ENCODE data around the gene OCIAD2.
"Not testable (repeated sequence)": the region's sequence is repeated elsewhere in the genome, so short reads cannot be mapped to it uniquely, and the experiment has no call there.

Gene OCIAD2

DNA sequence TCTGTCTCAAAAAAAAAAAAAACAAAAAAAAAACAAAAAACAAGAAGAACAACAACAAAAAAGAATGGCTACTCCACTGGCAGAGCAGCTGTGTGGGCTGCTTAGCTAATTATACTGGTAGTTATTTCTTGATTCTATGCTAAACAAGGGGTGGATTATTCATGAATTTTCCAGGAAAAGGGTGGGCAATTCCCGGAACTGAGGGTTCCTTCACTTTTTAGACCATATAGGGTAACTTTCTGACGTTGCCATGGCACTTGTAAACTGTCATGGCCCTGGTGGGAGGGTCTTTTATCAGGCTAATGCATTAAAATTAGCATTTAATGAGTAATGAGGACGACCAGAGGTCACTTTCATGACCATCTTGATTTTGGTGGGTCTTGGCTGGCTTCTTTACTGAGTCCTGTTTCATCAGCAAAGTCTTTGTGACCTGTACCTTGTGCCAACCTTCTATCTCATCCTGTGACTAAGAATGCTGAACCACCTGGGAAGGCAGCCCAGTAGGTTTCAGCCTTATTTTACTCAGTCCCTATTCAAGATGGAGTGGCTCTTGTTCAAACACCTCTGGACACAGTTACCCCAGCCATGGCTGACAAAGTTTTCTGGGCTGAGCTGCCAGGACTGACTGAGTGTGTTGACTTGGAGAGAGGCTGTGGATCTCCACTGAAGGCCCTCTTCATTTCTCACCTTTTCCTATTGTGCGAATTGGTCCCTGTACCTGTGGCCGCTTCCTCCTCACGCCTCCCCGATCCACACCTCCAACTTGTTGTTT lies 1.3 kb upstream of the OCIAD2 start:
- no peak for DNase-seq (ENCODE audit: low read depth, low spot score)

DNA sequence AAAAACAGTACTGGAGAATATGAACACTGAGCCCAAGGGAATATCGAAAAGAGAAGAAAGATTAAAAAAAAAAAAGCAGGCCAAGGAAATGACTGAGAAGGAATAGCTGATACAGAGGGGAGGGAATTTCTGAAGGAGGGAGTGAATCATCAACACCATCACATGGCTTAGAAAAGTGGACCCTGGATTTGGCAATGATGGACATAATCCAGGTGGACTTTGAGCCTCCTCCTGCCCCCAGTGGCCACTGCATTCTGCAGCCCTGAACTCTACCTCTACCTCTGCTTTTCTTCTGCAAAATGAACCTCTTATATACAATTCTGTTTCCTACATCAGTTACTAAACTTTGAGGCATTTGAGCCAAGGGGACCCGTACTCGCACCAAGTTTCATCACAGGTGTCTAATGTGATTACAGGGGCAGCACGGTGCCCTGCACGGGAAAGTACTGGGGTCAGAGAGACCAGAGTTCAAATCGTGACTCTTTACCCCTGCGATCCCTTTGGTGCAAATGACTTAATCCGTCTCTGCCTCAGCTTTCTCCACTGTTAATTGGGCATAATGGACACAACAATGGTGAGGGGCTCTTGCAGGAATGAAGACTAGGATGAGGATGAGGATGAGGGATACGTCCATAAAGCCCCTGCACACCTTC lies 1.1 kb downstream of the OCIAD2 start:
- no peak for DNase-seq (ENCODE audit: low read depth, low spot score)

DNA sequence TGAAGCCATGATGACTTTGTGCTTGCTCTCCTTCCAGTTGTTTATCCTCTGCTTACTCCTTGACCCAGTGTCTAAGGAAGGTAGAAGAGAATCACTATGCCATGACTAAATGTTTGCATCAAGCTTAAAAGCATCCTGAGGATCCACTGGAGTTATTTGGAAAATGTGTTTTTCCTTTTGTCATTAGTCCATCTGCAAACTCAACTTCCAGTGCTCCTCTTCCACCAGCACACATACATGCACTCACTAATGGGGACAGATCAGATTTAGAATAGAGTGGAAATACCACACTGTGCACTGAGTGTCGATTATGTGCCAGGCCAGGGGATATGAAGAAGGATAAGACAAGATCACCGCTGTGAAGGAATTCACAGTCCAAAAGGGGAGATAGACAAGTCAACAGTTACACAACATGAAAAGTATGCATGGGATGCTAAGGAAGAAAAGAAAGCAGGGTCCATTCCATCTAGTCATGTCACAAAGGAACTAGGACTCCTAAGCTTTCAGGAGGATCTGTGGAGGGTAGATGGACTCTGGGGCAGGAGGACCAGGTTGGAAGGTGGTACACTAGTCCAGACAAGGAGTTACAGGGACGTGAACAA lies 1.9 kb downstream of the OCIAD2 start:
- DNase-seq (ENCODE audit: low read depth, low spot score), result no peak

DNA sequence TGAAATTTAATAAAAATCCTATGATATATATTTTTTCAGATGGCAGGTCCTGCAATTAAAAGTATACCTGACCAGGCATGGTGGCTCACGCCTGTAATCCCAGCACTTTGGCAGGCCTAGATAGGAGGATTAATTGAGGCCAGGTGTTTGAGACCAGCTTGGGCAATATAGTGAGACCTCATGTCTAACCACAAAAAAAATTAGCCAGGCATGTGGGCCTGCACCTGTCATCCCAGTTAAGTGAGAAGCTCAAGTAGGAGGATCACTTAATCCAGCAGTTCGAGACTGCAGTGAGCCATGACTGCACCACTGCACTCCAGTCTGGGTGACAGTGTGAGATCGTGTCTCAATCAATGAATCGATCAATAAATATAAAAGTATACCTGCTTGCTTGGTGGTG lies 2.5 kb downstream of the OCIAD2 start:
- no peak for DNase-seq (ENCODE audit: low read depth, low spot score)

DNA sequence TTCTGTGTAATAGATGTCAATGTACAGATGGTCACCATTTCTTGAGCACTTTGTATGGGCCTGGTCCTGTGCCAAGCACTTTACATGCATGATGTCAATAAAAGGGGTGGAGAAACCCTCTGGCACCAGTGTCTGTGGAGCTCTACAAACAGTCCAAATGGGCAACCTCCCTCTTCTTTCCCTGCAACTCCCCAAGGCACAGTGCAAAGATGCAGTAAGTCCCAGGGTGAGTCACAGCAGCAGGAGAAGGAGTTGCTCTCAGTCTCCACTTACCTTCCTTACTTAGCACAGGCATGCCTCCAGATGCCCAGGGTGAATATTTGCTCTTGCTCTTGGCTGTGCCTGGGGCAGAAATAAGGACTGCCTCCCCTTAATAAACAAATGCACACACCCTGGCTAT lies 4.3 kb downstream of the OCIAD2 start:
- DNase-seq (ENCODE audit: low read depth, low spot score), result no peak

DNA sequence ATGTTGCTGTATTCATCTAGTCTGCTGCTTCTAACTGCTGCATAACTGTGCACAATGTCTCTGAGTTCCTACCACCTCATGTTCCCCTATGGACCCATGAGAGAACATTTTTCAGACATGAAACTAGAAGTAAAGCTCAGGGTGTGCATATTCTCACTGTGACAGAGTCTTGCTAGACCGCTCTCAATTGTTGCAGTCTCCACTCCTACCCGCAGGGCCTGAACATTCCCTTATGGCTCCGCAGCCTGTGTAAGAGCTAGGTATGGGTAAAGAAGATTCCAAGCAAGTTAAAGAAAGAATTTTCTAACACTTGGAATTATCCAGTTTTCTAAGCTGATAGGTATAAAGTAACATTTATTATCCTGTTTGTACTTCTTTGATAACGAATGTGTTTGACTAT lies 5.4 kb downstream of the OCIAD2 start:
- DNase-seq (ENCODE audit: low read depth, low spot score), result no peak

DNA sequence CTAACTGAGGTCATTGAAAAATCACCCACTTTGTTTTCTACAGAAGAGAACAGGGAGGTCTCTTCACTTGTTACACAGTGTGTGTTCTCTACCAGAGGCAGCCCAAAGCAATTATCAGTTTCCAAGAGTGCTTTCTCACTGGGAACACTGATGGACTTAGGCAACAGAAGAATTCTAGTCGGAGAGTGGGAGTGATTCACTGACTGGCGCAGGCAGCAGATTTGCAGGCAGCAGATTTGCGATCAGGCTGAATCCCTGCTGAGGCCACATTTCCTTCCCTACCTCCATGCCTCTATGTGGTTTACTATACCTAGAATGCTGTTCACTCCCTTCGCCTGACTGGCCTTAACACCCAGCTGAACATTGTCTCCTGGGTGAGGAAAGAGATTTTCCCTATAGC lies 6.6 kb downstream of the OCIAD2 start:
- no peak for DNase-seq (ENCODE audit: low read depth, low spot score)

DNA sequence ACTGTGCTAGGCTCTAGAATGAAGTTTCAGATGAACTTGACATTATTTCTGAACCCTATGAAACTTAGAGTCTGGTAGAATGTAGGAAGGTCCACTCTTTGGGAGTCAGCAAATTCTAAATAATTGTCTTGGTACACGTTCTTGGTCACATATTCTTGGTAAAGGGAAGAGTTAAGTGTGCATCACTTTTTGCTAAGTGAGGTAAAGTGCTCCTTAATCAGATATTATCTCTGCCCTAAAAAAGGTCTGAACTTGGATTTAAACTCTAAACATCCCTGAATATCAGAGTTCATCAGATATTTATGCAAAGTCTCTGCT lies 7.2 kb downstream of the OCIAD2 start:
- DNase-seq (ENCODE audit: low read depth, low spot score), result no peak

DNA sequence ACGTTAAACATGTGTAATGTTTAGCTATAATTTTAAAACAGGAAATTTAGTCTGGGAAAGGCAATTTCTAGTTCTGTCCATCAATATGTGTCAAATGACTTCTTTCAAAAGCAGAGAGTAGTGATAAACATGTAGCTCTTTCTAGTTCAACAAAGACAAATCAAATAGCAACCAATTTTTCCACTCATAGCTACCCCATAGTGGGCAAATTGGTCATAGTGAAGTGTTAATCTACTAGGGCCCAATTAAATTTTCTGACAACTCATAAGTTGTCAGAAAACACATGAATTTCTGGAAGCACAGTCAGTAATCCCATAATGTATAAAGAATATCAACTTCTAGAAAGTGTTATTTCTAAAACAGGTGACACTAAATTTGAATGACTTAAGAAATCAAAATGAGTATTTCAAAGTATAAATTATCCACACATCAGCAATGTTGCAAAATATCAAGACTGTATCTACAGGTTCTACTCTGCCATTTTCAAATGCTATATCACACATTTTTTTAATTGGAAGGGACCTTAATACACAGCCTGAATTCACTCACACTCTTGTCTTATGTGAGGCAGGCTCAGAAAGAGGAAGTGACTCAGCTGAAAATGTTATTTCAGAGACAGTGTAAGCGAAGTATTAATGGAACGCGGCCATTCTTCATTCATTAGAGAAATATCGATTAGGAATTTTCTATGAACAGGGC lies 7.7 kb downstream of the OCIAD2 start:
- no peak for DNase-seq (ENCODE audit: low read depth, low spot score)

DNA sequence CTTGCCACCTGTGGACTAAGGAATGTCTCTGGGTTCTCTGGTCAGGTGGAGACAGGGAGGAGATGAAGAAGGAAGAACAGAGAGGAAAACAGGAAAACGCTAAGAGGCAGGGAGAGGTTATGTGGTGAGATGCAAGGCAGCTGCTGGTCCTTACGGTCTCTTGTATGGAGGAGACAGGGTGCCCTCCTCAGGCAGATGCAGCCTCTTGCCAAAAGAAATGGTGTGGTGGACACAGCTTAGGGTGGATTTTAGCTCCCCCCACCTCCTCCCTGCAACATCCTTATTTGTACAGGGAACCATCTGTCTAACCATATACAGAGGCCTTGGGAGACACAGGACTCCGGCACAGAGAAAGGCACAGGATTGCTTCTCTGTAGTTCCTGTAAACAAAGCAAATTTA lies 9.7 kb downstream of the OCIAD2 start:
- DNase-seq (ENCODE audit: low read depth, low spot score), result no peak

DNA sequence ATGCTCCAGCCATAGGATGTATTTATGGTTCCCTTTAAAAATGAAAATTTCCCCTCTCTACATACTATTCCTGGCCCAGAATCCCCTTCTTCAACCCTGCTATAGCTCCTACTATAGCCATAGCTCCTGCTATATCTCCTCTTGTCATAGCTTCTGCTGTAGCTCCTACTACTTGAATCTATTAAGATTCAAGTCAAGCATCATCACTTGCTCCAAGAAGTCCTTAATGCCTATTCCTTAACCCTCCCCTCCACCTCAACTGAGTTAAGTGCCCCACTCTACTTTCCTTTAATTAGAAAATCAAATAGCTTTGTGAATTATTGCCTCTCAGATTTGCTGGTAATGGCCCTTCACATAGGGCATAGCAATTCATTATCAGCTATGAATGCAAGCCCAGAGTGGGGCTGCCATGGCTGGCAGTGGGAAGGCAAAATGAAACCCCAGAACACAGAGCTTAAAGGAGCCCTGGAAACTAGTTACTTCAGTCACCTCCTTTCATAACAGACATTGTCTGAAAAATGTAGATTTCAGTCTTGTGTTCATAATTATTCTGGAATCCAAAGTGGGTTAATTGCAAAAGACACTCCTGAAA lies 15.4 kb downstream of the OCIAD2 start:
- no peak for DNase-seq (ENCODE audit: low read depth, low spot score)

DNA sequence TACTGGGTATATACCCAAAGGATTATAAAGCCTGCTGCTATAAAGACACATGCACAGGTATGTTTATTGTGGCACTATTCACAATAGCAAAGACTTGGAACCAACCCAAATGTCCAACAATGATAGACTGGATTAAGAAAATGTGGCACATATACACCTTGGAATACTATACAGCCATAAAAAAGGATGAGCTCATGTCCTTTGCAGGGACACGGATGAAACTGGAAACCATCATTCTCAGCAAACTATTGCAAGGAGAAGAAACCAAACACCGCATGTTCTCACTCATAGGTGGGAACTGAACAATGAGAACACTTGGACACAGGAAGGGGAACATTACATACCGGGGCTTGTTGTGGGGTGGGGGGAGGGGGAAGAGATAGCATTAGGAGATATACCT lies 16.8 kb downstream of the OCIAD2 start:
- not testable (repeated sequence) for DNase-seq (ENCODE audit: low read depth, low spot score)

DNA sequence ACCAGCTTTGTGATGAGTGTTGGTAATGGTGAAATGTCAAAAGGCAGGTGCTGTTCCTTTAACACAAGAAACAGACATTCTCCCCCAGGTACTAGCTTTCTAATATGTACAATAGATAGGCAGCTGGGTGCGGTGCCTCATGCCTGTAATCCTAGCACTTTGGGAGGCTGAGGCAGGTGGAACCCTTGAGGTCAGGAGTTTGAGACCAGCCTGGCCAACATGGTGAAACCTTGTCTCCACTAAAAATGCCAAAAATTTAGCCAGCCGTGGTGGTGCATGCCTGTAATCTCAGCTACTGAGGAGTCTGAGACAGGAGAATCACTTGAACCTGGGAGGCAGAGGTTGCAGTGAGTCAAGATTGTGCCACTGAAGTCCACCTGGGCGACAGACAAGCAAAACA lies 24.9 kb downstream of the OCIAD2 start:
- not testable (repeated sequence) for DNase-seq (ENCODE audit: low read depth, low spot score)

DNA sequence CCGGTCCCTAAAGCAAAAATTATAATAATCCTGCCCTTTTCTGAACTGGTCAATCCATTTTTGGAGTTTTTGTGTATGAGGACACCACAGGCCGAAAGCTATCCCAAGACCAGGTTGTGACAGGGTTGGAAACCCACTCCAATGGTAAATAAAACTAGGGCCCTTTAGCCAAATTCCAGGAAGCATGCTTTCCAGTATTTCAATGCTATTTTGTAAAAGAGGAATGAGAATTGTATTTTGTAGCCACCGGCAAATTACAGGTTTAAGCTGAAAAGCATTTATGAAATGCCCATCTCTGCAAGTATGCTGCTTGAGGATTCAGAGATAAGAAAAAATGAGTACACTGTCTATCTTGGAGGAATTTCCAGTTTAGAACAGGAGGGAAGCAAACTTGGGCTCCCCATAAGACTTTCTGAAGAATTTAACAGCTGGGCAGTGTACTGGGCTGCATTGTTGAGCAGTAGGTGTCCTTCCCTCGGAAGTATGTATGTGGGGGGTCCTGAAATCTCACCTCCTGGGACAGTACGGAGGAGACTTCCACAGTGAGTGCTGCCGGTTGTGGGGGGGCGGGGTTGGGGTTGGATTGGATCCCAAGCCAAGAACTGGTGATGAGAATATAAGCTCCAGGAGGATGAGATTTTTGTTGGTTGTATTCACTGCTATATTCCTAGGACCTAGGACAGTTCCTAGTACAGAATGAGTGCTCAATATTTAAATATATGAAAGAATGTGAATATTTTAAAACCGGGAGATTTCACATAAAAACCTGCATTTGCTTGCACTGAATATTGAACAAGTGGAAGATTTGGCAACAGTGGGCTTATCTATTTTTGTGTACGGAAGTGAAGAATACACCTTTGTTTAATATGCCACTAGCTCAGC lies 26.8 kb downstream of the OCIAD2 start:
- DNase-seq (ENCODE audit: low read depth, low spot score), result no peak

DNA sequence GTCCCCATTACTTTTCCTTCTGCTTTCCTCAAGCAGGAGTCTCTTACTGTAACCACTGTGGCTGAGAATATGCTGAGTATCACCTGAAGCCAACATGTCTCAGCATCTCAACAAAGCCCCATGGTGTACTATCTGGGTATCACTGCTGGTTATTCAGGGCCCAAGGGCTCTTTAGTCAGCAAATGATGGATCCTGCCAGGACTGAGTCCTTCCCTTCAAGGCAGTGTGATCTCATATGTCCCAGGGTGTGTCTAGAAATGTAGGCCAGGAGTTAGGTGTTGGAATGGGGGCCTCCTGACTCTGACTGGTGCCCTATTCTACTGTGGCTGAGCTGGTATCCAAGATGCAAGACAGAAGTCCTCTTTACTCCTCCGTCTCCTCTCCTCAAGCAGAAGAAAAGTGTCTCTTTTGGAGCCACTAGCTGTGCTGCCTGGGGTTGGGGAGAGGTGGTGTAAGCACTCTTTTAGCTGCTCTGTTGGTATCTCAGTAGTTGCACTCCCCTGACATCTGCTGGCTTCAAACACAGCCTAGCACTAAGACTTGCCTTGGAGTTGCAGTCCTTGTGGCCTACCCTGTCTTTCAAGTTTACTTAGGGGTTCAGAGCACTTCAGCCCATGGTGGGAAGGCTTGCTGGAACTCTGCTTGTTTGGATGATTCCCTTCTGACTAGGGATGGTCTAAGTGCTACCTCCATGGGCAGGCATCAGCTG lies 28.6 kb downstream of the OCIAD2 start:
- DNase-seq (ENCODE audit: low read depth, low spot score), result no peak

DNA sequence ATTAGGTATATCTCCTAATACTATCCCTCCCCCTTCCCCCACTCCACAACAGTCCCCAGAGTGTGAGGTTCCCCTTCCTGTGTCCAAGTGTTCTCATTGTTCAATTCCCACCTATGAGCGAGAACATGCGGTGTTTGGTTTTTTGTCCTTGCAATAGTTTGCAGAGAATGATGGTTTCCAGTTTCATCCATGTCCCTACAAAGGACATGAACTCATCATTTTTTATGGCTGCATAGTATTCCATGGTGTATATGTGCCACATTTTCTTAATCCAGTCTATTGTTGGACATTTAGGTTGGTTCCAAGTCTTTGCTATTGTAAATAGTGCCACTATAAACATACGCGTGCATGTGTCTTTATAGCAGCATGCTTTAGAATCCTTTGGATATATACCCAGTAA lies 41.9 kb downstream of the OCIAD2 start:
- not testable (repeated sequence) for DNase-seq (ENCODE audit: low read depth, low spot score)

DNA sequence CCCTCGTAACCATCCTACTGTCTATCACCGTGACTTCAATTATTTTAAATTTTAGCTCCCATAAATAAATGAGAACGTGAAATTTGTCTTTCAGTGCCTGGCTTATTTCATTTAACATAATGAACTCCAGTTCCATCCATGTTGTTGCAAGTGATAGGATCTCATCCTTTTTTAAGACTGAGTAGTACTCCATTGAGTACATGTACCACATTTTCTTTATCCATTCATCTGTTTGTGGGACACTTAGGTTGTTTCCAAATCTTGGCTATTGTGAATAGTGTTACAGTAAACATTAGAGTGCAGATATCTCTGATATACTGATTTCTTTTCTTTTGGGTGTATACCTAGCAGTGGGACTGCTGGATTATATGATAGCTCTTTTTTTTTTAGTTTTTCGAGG lies 42.8 kb downstream of the OCIAD2 start:
- DNase-seq (ENCODE audit: low read depth, low spot score), result no peak

DNA sequence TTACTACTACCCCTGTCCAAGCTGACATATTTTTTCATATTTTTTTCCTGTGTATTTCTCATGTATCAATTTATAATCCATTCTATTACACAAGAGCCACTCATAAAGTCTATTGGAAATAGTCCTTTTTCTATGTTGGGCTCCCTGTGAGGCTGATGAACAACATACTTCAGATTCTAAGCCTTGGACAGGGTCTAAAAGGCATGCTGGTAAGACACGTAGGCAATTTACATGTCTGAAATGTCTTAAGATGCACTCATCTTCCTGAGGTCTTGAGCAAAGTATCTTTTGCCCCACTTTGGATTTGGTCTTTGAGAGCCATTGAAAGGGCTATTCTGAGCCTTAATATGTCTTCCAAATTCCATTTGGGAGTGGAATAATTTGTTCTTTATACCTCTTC lies 43.9 kb downstream of the OCIAD2 start:
- DNase-seq (ENCODE audit: low read depth, low spot score), result no peak

DNA sequence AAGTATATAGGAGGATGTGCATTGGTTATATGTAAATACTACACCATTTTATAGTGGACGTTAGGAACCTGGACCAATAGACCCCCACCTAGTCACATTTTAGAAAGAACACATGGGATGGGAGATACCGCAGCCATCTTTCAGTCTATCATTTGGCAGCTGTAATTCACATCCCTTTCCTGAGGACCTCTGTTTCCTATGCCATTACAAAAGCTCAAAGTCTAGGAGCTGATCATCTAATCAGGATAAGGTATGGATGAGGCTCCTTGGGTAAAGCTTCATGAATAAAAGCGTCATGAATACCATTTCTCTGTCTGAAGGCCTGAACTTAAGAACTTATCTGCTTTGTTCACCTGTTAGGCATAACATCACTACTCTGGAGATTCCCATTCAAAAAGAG lies 44.5 kb downstream of the OCIAD2 start:
- no peak for DNase-seq (ENCODE audit: low read depth, low spot score)

DNA sequence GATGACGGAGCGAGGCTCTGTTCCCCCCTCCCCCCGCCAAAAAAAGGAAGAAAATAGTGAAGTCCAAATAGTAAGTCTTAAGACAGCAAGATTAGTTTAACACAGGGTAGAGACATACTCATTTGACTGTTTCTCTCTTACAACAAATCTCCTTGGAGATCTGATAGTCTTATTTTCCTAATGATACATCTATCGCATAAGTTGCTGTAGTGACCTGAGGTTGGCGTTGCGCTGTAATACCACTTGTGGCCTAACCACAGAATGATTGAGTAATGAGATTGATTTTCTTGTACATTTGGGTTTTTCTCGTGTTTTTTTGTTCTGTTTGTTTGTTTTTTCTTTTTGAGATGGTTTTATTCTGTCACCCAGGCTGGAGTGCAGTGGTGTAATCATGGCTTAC lies 48.4 kb downstream of the OCIAD2 start:
- no peak for DNase-seq (ENCODE audit: low read depth, low spot score)

DNA sequence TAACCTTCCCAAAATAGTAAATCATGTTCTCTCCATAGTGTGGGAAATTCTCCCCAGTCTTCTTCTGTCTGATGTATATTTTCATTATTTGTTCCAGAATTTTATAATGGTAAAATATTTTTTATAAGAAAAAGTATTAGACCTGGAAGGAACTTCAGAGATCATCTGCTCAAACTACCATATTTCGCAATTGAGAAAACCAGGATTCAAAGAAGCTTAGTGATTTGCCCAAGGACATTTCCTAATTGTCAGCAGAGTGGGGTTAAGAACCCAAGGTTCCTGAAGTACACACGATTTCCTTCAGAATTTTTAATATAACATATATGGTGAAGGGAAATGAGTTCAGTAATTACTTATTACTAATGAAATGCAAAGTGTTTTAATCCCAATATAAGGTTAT lies 51.6 kb downstream of the OCIAD2 start:
- no peak for DNase-seq (ENCODE audit: low read depth, low spot score)

Data from activated naive CD8-positive, alpha-beta T cell treated with anti-CD3 and anti-CD28 coated beads, Interleukin-2, amount 50 U/mL, for 16 hours (primary cell).